Activated naive CD8-positive, alpha-beta T cell (primary cell): ENCODE results near the gene SLC34A3.

Source experiments
- H3K27ac Mint-ChIP-seq: one replicate; pipeline ENCODE4 v1.8.0; 2021; ENCODE audit warnings: mixed read lengths
- H3K27me3 Mint-ChIP-seq: one replicate; pipeline ENCODE4 v1.8.0; 2021; ENCODE audit warnings: mixed read lengths
- H3K36me3 Mint-ChIP-seq: one replicate; pipeline ENCODE4 v1.8.0; 2021; ENCODE audit warnings: mixed read lengths
- H3K4me1 Mint-ChIP-seq: one replicate; pipeline ENCODE4 v1.8.0; 2021; ENCODE audit warnings: low read depth, mixed read lengths
- H3K4me3 Mint-ChIP-seq: one replicate; pipeline ENCODE4 v1.8.0; 2021; ENCODE audit warnings: mild to moderate bottlenecking, mixed read lengths
- H3K9me3 Mint-ChIP-seq: one replicate; pipeline ENCODE4 v1.8.0; 2021; ENCODE audit warnings: low read depth, mixed read lengths

Gene SLC34A3

GRCh38 chr9:137204731-137205125 lies 26.0 kb upstream of the SLC34A3 start:
- Mint-ChIP-seq H3K27me3 (no peaks in the 10 kb centered on the region), H3K27ac (peak overlapping the region; percentile 93), H3K9me3 (no peaks in the 10 kb centered on the region), H3K36me3 (peaks cover 3% of the 10 kb centered on the region), H3K4me3 (peak overlapping the region; percentile 95), H3K4me1 (peaks cover 37% of the 10 kb centered on the region)

- Mint-ChIP-seq H3K9me3 (no peaks in the 10 kb centered on the region), H3K36me3 (peaks cover 3% of the 10 kb centered on the region), H3K4me3 (peak within 1 kb of the TSS; percentile 95), H3K27me3 (no peaks in the 10 kb centered on the region), H3K4me1 (peaks cover 37% of the 10 kb centered on the region), H3K27ac (peak within 1 kb of the TSS; percentile 93)
Measured at GRCh38 chr9:137205126-137206069, 25.3 kb upstream of the SLC34A3 start, which contains the start of the genes NDOR1 and TMEM203. Gene NDOR1, plus strand, starts transcription at chr9:137205700. Its CDS starts 78 bp downstream, at chr9:137205778. Gene TMEM203, minus strand, starts transcription at chr9:137205648. Its CDS starts 234 bp downstream, at chr9:137205414.

- Mint-ChIP-seq H3K27me3 (no peaks in the 10 kb centered on the region), H3K4me1 (peaks cover 35% of the 10 kb centered on the region), H3K36me3 (peaks cover 3% of the 10 kb centered on the region), H3K27ac (peak overlapping the region; percentile 85), H3K9me3 (no peaks in the 10 kb centered on the region), H3K4me3 (peak overlapping the region; percentile 90)
Measured at GRCh38 chr9:137206602-137207001, 24.1 kb upstream of the SLC34A3 start.

- peaks cover 11% of the 10 kb centered on the region for H3K4me1 Mint-ChIP-seq
- H3K27ac Mint-ChIP-seq: no peak overlapping the region
- H3K36me3 Mint-ChIP-seq: peaks cover 3% of the 10 kb centered on the region
- no peaks in the 10 kb centered on the region for H3K27me3 Mint-ChIP-seq
- no peaks in the 10 kb centered on the region for H3K9me3 Mint-ChIP-seq
- H3K4me3 Mint-ChIP-seq: no peak overlapping the region
Measured at GRCh38 chr9:137211532-137211931, 19.2 kb upstream of the SLC34A3 start.

- peaks cover 1% of the 10 kb centered on the region for H3K36me3 Mint-ChIP-seq
- H3K9me3 Mint-ChIP-seq: no peaks in the 10 kb centered on the region
- no peak overlapping the region for H3K27ac Mint-ChIP-seq
- H3K4me3 Mint-ChIP-seq: no peak overlapping the region
- H3K27me3 Mint-ChIP-seq: no peaks in the 10 kb centered on the region
- H3K4me1 Mint-ChIP-seq: peaks cover 1% of the 10 kb centered on the region
Measured at GRCh38 chr9:137212520-137212919, 18.2 kb upstream of the SLC34A3 start.

- Mint-ChIP-seq H3K4me3 (no peak overlapping the region), H3K27ac (no peak overlapping the region), H3K4me1 (no peaks in the 10 kb centered on the region), H3K27me3 (no peaks in the 10 kb centered on the region), H3K9me3 (no peaks in the 10 kb centered on the region), H3K36me3 (no peaks in the 10 kb centered on the region)
Measured at GRCh38 chr9:137213160-137214060, 17.3 kb upstream of the SLC34A3 start.

- H3K27me3 Mint-ChIP-seq: no peaks in the 10 kb centered on the region
- H3K27ac Mint-ChIP-seq: no peak overlapping the region
- H3K36me3 Mint-ChIP-seq: no peaks in the 10 kb centered on the region
- no peak overlapping the region for H3K4me3 Mint-ChIP-seq
- no peaks in the 10 kb centered on the region for H3K9me3 Mint-ChIP-seq
- H3K4me1 Mint-ChIP-seq: no peaks in the 10 kb centered on the region
Measured at GRCh38 chr9:137214620-137215019, 16.1 kb upstream of the SLC34A3 start.

- Mint-ChIP-seq H3K36me3 (no peaks in the 10 kb centered on the region), H3K4me3 (no peak overlapping the region), H3K27ac (no peak overlapping the region), H3K27me3 (no peaks in the 10 kb centered on the region), H3K4me1 (no peaks in the 10 kb centered on the region), H3K9me3 (no peaks in the 10 kb centered on the region)
Measured at GRCh38 chr9:137215196-137215986, 15.3 kb upstream of the SLC34A3 start.

- Mint-ChIP-seq H3K36me3 (no peaks in the 10 kb centered on the region), H3K4me3 (no peak overlapping the region), H3K27me3 (no peaks in the 10 kb centered on the region), H3K4me1 (no peaks in the 10 kb centered on the region), H3K27ac (no peak overlapping the region), H3K9me3 (no peaks in the 10 kb centered on the region)
Measured at GRCh38 chr9:137216188-137216965, 14.3 kb upstream of the SLC34A3 start.

GRCh38 chr9:137217276-137218211 lies 13.2 kb upstream of the SLC34A3 start:
- Mint-ChIP-seq H3K9me3 (no peaks in the 10 kb centered on the region), H3K27me3 (no peaks in the 10 kb centered on the region), H3K4me1 (no peaks in the 10 kb centered on the region), H3K4me3 (no peak overlapping the region), H3K36me3 (no peaks in the 10 kb centered on the region), H3K27ac (no peak overlapping the region)

- Mint-ChIP-seq H3K4me1 (no peaks in the 10 kb centered on the region), H3K4me3 (no peak overlapping the region), H3K36me3 (no peaks in the 10 kb centered on the region), H3K27me3 (no peaks in the 10 kb centered on the region), H3K27ac (no peak overlapping the region), H3K9me3 (no peaks in the 10 kb centered on the region)
Measured at GRCh38 chr9:137218212-137218753, 12.4 kb upstream of the SLC34A3 start.

GRCh38 chr9:137218754-137219271 lies 11.9 kb upstream of the SLC34A3 start:
- no peak overlapping the region for H3K4me3 Mint-ChIP-seq
- no peaks in the 10 kb centered on the region for H3K9me3 Mint-ChIP-seq
- H3K27me3 Mint-ChIP-seq: no peaks in the 10 kb centered on the region
- no peaks in the 10 kb centered on the region for H3K36me3 Mint-ChIP-seq
- no peaks in the 10 kb centered on the region for H3K4me1 Mint-ChIP-seq
- H3K27ac Mint-ChIP-seq: no peak overlapping the region
